ENCODE data around the gene IDH3G.

DNA sequence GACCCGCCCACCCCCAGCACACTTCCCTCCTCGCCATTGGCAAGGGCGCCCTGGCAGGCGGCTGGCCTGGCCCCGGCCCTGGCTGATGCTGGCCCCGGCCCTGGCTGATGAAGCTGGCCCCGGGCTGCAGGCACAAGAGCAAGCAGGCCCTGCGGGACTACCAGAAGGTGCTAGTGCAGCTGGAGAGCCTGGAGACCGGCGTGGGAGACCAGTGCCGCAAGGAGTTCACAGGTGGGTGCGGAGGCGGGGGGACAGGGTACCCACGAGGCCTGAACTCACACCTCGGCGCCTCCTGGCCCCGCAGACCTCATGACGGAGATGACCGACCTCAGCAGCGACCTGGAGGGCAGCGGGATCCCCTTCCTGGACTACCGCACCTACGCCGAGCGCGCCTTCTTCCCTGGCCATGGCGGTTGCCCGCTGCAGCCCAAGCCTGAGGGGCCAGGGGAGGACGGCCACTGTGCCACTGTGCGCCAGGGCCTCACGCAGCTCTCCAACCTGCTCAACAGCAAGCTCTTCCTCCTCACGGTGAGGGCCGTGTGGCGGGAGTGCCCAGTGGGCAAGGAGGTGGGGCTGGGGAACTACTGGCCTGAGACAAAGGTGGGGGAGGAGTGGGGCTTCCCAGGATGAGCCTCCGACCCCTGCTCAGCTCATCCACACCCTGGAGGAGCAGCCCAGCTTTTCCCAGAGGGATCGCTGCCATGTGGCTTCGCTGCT lies 19.4 kb downstream of the IDH3G start:
- no peak for TF ChIP-seq POLR2A (IDR thresholded peaks at IDR 0.05; ENCODE audit: low read depth, low read length)
- TF ChIP-seq, protein P1, sequence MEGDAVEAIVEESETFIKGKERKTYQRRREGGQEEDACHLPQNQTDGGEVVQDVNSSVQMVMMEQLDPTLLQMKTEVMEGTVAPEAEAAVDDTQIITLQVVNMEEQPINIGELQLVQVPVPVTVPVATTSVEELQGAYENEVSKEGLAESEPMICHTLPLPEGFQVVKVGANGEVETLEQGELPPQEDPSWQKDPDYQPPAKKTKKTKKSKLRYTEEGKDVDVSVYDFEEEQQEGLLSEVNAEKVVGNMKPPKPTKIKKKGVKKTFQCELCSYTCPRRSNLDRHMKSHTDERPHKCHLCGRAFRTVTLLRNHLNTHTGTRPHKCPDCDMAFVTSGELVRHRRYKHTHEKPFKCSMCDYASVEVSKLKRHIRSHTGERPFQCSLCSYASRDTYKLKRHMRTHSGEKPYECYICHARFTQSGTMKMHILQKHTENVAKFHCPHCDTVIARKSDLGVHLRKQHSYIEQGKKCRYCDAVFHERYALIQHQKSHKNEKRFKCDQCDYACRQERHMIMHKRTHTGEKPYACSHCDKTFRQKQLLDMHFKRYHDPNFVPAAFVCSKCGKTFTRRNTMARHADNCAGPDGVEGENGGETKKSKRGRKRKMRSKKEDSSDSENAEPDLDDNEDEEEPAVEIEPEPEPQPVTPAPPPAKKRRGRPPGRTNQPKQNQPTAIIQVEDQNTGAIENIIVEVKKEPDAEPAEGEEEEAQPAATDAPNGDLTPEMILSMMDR (IDR thresholded peaks at IDR 0.05; ENCODE audit: extremely low read depth in 1 of 2, insufficient read depth in 1 of 2, low read depth in 1 of 2, low read length in 2 of 2) = no peak

Data from endothelial cell of umbilical vein (primary cell).